Neural cell (in vitro differentiated cells): ENCODE results near the gene XPNPEP3. TPM values are rescaled to one million over a fixed set of nuclear protein-coding genes. Genes with fewer than 3 reads are reported as not detected.

Experiments
- H2AFZ ChIP-seq: fragments of 200-600, 300-800 bp; sonication (generic), shearing (Covaris generic); 2 replicates; pipeline ENCODE4 v1.6.0; 2014; ENCODE audit warnings: low read depth, mild to moderate bottlenecking, antibody characterized with exemption, low read length, moderate library complexity
- H3F3A ChIP-seq: fragments of 200-600 bp; shearing (Covaris generic); 2 replicates; pipeline ENCODE4 v1.6.1; 2016; ENCODE audit warnings: mild to moderate bottlenecking, moderate library complexity, mixed read lengths, antibody characterized with exemption, low read length; ENCODE audit not compliant: insufficient read depth, poor library complexity, severe bottlenecking
- H3K27ac ChIP-seq: fragments of 200-600, 300-800 bp; sonication (generic), shearing (Covaris generic); 2 replicates; pipeline ENCODE4 v1.5.1; 2014; ENCODE audit warnings: mild to moderate bottlenecking, low read length, moderate library complexity
- H3K27me3 ChIP-seq: fragments of 300-800, 200-600 bp; sonication (generic), shearing (Covaris generic); 2 replicates; pipeline ENCODE4 v1.6.0; 2014; ENCODE audit warnings: mild to moderate bottlenecking, low read depth, low read length, moderate library complexity; ENCODE audit not compliant: insufficient read depth
- H3K36me3 ChIP-seq: fragments of 300-800, 200-600 bp; sonication (generic), shearing (Covaris generic); 2 replicates; pipeline ENCODE4 v1.5.1; 2014; ENCODE audit warnings: mild to moderate bottlenecking, antibody characterized with exemption, low read length, moderate library complexity; ENCODE audit not compliant: insufficient read depth
- H3K4me2 ChIP-seq: fragments of 300-800, 200-600 bp; sonication (generic), shearing (Covaris generic); 2 replicates; pipeline ENCODE4 v1.6.0; 2014; ENCODE audit warnings: mild to moderate bottlenecking, low read length
- H3K4me3 ChIP-seq: fragments of 300-800, 200-600 bp; sonication (generic), shearing (Covaris generic); 2 replicates; pipeline ENCODE4 v1.5.1; 2014; ENCODE audit warnings: mild to moderate bottlenecking, low read length, moderate library complexity
- H3K79me2 ChIP-seq: fragments of 200-600 bp; shearing (Covaris generic); replicated peaks from 2 replicates; pipeline ENCODE4 v1.6.0; 2014; ENCODE audit warnings: mild to moderate bottlenecking, low read length, moderate library complexity; ENCODE audit not compliant: insufficient read depth
- H3K9ac ChIP-seq: fragments of 300-800, 200-600 bp; sonication (generic), shearing (Covaris generic); 2 replicates; pipeline ENCODE4 v1.6.1; 2016; ENCODE audit warnings: mild to moderate bottlenecking, low read length, mixed read lengths
- H3K9me2 ChIP-seq: fragments of 200-600 bp; shearing (Covaris generic); 2 replicates; pipeline ENCODE4 v1.6.1; 2016; ENCODE audit warnings: mild to moderate bottlenecking, low read length, mixed read lengths; ENCODE audit not compliant: insufficient read depth
- H3K9me3 ChIP-seq: fragments of 200-600, 300-800 bp; sonication (generic), shearing (Covaris generic); 2 replicates; pipeline ENCODE4 v1.6.1; 2016; ENCODE audit warnings: mild to moderate bottlenecking, mixed run types, low read length, moderate library complexity, mixed read lengths
- H4K20me1 ChIP-seq: fragments of 200-600 bp; shearing (Covaris generic); 2 replicates; pipeline ENCODE4 v1.6.1; 2016; ENCODE audit warnings: mild to moderate bottlenecking, mixed run types; ENCODE audit not compliant: insufficient read depth
- REST ChIP-seq: IDR thresholded peaks from 2 replicates; pipeline ENCODE4 v1.6.1; 2012; ENCODE audit warnings: borderline replicate concordance
- polyA plus RNA-seq: library from polyadenylated mRNA; depleted of rRNA; stranded (reverse); fragments of >200 nt; gene quantifications from 2 replicates; pipeline ENCODE4 v1.2.3, GENCODE V29; 2014
- small RNA-seq, 3 experiments: library from RNA; depleted of rRNA; stranded (forward); fragments of <200 nt; gene quantifications; one replicate each; pipeline ENCODE3, GENCODE V24; 2012

XPNPEP3 gene
- polyA plus RNA-seq, 1 donor from 2014 or later, result 5.2 TPM

DNA sequence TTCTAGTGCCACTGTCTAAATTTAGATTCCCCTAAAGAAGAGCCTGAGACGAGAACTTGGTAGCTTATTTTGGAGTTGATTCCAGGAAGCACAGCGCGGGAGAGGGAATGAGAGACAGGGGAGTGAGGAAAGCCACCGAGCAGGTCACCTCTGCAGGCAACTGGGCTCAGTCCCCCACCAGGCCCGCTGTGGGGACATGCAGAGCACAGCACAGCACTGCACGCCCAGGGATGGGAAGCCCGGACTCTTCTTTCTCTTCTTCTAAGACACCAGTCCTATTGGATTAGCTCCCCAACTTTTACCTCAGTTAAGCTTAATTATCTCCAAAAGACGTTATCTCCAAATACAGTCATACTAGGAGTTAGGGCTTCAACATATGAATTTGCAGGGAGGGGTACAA lies 122.9 kb downstream of the XPNPEP3 start:
- Histone ChIP-seq H3F3A (no peaks in the 10 kb centered on the region), H3K79me2 (no peaks in the 10 kb centered on the region), H3K27me3 (no peaks in the 10 kb centered on the region), H3K36me3 (no peaks in the 10 kb centered on the region), H3K9me3 (no peaks in the 10 kb centered on the region), H3K9me2 (no peaks in the 10 kb centered on the region), H2AFZ (no peak overlapping the region), H3K9ac (no peak overlapping the region), H4K20me1 (no peaks in the 10 kb centered on the region), H3K27ac (no peak overlapping the region), H3K4me3 (no peak overlapping the region), H3K4me2 (no peak overlapping the region)
- no peak for TF ChIP-seq REST

Small RNA genes within 50 kb of the gene (small RNA-seq; reads per million reads assigned to genes)
- gene MIR4766, result 0.08 to 3.7 (median 2.9) reads per million in 3 experiments
- gene RF00017, result 0 reads per million in 3 experiments
- 0 reads per million in 3 experiments for gene RNU6-379P

Other genes starting within 250 kb of the XPNPEP3 start
- 19.3 and 25.6 TPM in 2 replicates for gene MRTFA, start 220.4 kb upstream of the XPNPEP3 start, polyA plus RNA-seq
- gene MCHR1, start 177.7 kb upstream of the XPNPEP3 start, polyA plus RNA-seq, result 2.6 and 2.9 TPM in 2 replicates
- 47.5 and 49.3 TPM in 2 replicates for gene SLC25A17, start 37.8 kb upstream of the XPNPEP3 start, polyA plus RNA-seq
- gene ST13, start 509 bp upstream of the XPNPEP3 start, polyA plus RNA-seq, result 180 and 195 TPM in 2 replicates
- gene DNAJB7, start 5.0 kb downstream of the XPNPEP3 start, polyA plus RNA-seq, result not detected in 2 replicates
- gene RBX1, start 94.2 kb downstream of the XPNPEP3 start, polyA plus RNA-seq, result 163 and 181 TPM in 2 replicates
- 13.9 and 18.9 TPM in 2 replicates for gene EP300, start 235.4 kb downstream of the XPNPEP3 start, polyA plus RNA-seq